Putamen (tissue), 1 donor: ENCODE data around the gene ENGASE.
"Not testable (repeated sequence)": the region's sequence is repeated elsewhere in the genome, so short reads cannot be mapped to it uniquely, and the experiment has no call there.

Experiments used
- DNase-seq: peaks from one replicate; pipeline ENCODE4 v3.0.0-alpha.2; 2016; ENCODE audit warnings: low spot score

The ENGASE gene, protein sequence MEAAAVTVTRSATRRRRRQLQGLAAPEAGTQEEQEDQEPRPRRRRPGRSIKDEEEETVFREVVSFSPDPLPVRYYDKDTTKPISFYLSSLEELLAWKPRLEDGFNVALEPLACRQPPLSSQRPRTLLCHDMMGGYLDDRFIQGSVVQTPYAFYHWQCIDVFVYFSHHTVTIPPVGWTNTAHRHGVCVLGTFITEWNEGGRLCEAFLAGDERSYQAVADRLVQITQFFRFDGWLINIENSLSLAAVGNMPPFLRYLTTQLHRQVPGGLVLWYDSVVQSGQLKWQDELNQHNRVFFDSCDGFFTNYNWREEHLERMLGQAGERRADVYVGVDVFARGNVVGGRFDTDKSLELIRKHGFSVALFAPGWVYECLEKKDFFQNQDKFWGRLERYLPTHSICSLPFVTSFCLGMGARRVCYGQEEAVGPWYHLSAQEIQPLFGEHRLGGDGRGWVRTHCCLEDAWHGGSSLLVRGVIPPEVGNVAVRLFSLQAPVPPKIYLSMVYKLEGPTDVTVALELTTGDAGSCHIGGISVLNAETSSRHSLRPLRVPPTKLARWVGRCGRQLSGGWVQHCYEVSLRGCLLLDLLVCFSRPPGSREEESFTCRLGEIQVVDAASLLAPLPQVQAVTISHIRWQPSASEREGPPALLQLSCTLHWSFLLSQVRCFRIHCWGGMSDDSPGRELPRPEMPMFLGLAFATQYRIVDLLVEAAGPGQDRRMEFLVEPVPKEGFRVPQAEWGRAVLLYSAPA

DNA sequence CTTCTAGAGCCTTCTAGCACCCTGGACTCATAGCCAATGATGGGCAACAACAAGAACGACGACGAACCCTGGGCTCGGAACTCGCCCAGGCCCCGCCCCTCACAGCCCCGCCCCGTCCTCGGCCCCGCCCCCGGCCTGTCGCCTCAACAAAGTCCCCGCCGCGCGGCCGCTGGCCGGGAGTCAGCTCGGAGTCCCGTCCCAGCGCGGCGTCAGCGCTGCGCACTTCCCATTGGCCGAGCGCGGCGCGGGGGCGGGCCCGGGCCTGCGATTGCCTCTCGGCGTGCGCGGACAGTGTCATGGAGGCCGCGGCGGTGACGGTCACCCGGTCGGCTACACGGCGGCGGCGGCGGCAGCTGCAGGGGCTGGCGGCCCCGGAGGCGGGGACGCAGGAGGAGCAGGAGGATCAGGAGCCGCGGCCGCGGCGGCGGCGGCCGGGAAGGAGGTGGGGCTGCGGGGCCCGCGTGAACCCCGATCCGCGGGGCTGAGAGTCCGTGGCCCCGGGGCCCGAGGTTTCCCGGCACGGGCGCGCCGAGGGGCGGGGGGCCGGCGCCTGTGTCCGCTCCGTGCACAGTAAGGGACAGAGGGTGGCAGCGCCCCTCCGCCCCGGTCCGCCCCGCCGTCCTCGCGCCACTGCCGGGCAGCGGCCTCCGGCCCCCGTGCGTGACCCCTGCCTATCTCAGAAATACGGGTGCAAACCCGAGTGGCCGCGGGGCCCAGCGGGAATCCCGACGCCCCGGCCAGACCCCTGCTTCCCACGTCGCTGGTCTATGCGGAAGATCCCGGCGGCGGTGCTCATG is at the start of gene ENGASE:
Gene ENGASE (plus strand): TSS at position 176 of the 797 bp plus-strand sequence. CDS start 121 bp downstream, at position 297.
- peak; percentile 92 for DNase-seq

- no peak for DNase-seq
These were observed 49.5 kb upstream of the ENGASE start for GRCh38 chr17:79024901-79025737.

DNA sequence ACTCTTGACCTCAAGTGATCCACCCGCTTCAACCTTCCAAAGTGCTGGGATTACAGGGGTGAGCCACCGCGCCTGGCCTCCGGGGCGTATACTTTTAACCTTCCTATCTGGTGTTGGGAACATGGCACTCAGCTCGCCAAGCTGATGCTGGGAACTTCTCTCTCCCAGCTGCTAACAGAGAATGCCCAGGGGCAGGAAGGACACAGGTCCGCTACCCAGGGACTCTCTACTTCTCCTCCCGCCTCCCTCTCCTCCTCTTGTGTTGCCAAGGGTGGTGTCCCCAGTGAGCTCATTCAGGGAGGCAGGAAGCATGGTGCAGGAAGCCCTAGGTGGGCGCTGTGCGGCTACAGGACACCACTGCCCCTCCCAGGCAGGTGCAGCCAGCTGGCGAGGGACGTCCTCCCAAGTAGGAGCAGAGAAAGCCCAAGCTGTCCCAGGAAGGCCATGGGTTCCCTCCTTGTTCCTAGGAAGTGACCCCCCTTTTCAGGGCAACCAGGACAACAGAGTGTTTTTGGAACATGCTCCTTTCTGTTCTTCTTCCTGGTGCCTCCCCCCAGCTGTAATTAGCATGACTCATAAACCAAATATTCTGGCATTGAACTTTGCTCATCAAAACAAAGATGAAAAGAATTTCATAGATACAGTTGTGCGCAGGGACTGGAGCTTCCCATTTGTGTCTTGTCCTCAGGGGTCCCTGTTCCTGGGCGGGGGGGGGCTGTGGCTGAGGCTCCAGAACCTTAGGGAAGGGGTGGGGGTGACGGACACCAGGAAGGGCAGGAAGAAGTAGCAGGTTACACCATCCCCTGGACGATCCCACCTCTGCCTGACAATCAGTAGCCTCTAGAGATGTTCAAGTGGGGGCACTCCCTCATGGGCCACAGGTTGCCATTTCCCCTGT is 48.0 kb upstream of the ENGASE start:
- no peak for DNase-seq

- DNase-seq, result no peak
These were observed 47.2 kb upstream of the ENGASE start for GRCh38 chr17:79027274-79027924.

GRCh38 chr17:79027925-79028491 is 46.6 kb upstream of the ENGASE start:
- DNase-seq, result no peak

- no peak for DNase-seq
These were observed 45.9 kb upstream of the ENGASE start for GRCh38 chr17:79028496-79029326.

DNA sequence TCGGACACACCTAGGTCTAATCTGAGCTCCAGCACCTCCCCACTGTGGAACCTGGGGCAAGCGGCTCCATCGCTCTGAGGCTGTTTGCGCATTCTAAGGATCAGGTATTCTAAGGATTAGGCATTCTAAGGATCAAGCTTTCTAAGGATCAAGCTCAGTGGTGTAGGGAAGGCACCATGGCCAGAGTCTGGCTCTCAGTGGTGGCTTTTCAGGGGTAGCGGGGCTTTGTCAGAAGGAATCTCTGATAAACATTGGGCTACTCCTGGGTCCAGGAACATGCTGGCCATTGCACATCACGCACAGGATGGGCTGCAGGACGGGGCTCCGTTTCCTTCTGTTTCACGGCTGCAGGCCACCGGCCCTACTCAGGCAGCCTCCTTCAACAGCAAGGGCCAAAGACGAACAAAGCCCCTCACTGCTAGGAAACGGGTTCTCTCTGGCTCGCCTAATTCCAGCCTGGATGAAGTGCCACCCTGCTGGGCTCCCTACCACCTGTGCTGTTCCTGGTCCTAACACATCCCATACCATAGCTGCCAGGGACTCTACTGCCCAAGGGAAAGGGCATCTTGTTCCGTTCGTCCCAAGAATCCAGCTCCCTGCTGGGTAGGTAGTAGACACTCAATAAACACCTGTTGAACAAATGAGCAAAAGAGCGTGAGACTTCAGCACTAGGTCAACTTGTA is 45.2 kb upstream of the ENGASE start:
- DNase-seq, result no peak

DNA sequence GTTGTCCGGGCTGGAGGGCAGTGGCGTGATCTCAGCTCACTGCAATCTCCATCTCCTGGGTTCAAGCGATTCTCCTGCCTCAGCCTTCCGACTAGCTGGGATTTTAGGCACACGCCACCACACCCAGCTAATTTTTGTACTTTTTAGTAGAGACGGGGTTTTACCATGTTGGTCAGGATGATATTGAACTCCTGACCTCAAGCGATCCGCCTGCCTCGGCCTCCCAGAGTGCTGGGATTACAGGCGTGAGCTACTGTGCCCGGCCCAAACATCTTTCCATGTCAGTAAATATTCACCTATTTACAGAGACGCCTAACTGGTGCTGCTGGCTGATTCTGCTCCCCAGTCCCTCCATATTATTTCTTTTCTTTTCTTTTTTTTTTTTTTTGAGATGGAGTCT is 44.0 kb upstream of the ENGASE start:
- DNase-seq, result not testable (repeated sequence)

DNA sequence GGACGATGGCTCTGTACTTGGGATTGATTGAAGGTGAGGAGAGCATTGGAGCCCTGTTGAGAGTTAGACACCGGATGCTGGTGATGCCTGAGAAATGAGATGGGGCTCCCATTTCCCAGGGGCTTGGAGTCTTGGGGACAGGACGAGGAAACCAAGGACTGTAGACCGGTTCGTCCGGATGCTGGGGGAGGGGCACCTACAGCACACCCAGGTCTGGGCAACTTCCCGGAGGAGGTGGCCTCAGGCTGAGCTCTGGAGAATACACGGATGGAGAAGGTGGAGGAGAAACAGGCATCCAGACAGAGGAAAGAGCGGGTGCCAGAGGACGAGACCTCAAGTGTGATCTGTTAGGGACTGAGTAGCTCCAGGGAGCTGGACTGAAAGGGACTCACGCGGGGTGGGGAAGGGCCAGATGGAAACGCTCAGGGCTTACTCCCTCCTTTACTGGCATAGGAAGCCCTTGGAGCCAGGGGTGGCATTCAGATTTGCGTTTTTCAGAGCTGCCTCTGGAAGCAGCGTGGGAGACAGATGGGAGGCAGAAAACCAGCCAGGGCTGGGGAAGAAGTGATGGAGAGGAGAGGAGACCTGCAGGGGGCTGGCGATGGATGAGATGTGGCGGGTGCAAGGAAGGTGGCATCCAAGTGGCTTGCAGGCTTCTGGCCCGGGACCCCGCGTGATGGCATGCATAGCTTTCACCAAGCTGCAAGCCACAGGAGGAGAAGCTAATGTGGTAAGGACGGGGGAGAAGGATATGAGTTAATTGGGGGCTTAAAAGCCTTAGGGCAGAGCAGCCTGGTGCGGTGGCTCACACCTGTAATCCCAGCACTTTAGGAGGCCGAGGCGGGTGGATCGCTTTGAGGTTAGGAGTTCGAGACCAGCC is 42.4 kb upstream of the ENGASE start:
- DNase-seq, result no peak

GRCh38 chr17:79033046-79033616 is 41.5 kb upstream of the ENGASE start:
- DNase-seq, result no peak

- peak; percentile 84 for DNase-seq
These were observed 40.7 kb upstream of the ENGASE start for GRCh38 chr17:79033741-79034501.

DNA sequence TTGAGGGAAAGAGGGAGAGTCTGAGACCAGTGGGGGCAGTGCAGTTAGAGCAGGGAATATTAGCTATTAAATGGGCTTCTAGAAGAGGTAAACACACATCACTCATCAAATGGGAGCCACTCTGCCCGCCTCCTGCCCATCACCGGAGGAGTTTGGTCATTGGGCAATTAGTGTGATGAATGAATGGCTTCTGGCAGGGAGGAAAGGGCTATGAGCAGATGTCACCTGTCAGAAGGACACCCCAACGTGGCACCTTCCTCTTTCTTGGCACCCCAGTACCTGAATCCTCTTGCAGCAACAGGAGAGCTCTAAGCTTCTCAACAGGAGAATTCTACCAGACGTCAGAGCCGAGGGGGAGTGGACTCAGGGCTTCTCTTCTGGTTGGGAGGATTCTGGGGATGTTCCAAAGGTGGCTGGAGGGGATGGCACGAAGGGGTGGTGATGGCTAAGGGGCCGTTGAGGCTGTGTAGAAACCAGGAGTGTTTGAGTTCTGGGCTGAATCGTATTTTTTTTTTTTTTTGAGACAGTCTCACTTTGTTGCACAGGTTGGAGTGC is 39.6 kb upstream of the ENGASE start:
- no peak for DNase-seq

DNA sequence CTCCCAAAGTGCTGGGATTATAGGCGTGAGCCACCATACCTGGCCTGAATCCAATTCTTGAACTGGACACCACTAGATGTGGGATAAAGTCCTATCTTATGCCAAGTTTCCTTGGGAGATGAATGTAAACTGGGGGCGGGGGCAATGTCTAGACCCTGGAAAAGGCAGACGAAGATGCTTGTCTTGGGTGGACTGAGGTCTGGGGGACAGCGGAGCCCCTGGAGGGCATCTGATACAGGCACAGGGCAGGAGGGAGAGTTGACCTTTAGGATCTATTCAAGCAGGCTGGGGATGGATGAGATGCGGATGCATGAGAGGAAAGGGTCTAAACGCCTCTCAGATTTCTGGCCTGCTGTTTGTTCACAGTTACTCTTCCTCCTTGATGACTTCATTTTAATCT is 38.9 kb upstream of the ENGASE start:
- no peak for DNase-seq

- DNase-seq, result no peak
These were observed 38.4 kb upstream of the ENGASE start for GRCh38 chr17:79036181-79036580.

DNA sequence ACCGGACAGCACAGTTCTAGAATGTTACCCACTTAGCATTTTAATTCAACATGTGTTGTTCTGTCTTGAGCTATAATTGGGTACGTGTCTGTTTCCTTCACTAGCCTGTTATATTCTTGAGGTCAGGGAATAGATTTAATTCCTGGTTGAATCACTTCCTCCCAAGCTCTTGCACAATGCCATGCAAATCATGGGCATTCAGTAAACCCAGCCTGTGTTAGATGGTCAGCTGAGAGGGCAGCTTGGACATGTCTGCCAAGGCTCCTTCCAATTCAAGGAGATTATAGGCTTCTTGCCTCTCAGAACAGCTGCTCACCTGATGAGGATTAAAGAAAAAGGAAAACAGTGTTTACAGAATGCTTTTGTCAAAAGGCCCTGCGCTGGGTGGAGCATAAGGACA is 38.0 kb upstream of the ENGASE start:
- DNase-seq, result no peak
